T-helper 9 cell (primary cell): ENCODE measurements around the gene PTPRD.
"Not testable (repeated sequence)": the region's sequence is repeated elsewhere in the genome, so short reads cannot be mapped to it uniquely, and the experiment has no call there.

Source experiments
- DNase-seq: peaks from one replicate; pipeline ENCODE4 v3.0.0-alpha.2; 2020

Gene PTPRD

GRCh38 chr9:10449201-10449617, 163.6 kb downstream of the PTPRD start:
- DNase-seq = not testable (repeated sequence)

- no peak for DNase-seq
Observed at GRCh38 chr9:10447036-10447435, 165.8 kb downstream of the PTPRD start.

- no peak for DNase-seq
Observed at GRCh38 chr9:10443868-10444204, 169.0 kb downstream of the PTPRD start.

- DNase-seq = no peak
Observed at GRCh38 chr9:10443181-10443867, 169.5 kb downstream of the PTPRD start.

GRCh38 chr9:10438955-10439354, 173.8 kb downstream of the PTPRD start:
- no peak for DNase-seq

- DNase-seq = no peak
Observed at GRCh38 chr9:10436756-10437155, 176.0 kb downstream of the PTPRD start.

GRCh38 chr9:10434412-10434811, 178.4 kb downstream of the PTPRD start:
- DNase-seq = no peak

GRCh38 chr9:10411272-10411671, 201.5 kb downstream of the PTPRD start:
- no peak for DNase-seq

- no peak for DNase-seq
Observed at GRCh38 chr9:10403283-10403682, 209.5 kb downstream of the PTPRD start.

GRCh38 chr9:10396615-10397014, 216.2 kb downstream of the PTPRD start:
- no peak for DNase-seq

- no peak for DNase-seq
Observed at GRCh38 chr9:10387282-10387681, 225.5 kb downstream of the PTPRD start.

- no peak for DNase-seq
Observed at GRCh38 chr9:10371824-10372223, 241.0 kb downstream of the PTPRD start.

GRCh38 chr9:10366171-10366779, 246.5 kb downstream of the PTPRD start:
- DNase-seq = no peak

- DNase-seq = no peak
Observed at GRCh38 chr9:10354591-10354990, 258.2 kb downstream of the PTPRD start.

GRCh38 chr9:10345621-10346020, 267.2 kb downstream of the PTPRD start:
- not testable (repeated sequence) for DNase-seq

- DNase-seq = no peak
Observed at GRCh38 chr9:10341057-10341456, 271.7 kb downstream of the PTPRD start.

- DNase-seq = no peak
Observed at GRCh38 chr9:10339152-10339551, 273.6 kb downstream of the PTPRD start.

- DNase-seq = no peak
Observed at GRCh38 chr9:10331157-10331556, 281.6 kb downstream of the PTPRD start.

GRCh38 chr9:10282084-10282483, 330.7 kb downstream of the PTPRD start:
- DNase-seq = no peak

GRCh38 chr9:10274988-10275387, 337.8 kb downstream of the PTPRD start:
- no peak for DNase-seq

GRCh38 chr9:10274175-10274574, 338.6 kb downstream of the PTPRD start:
- DNase-seq = no peak

- no peak for DNase-seq
Observed at GRCh38 chr9:10272830-10273229, 340.0 kb downstream of the PTPRD start.

GRCh38 chr9:10268531-10269485, 344.0 kb downstream of the PTPRD start:
- DNase-seq = no peak

- no peak for DNase-seq
Observed at GRCh38 chr9:10265153-10265631, 347.6 kb downstream of the PTPRD start.
